Activated CD8-positive, alpha-beta memory T cell treated with anti-CD3 and anti-CD28 coated beads for 4 hours (primary cell): ENCODE data around the gene PLD2.
"Not testable (repeated sequence)": the region's sequence is repeated elsewhere in the genome, so short reads cannot be mapped to it uniquely, and the experiment has no call there.

Experiments used
- DNase-seq, 2 donors: peaks; one replicate each; pipeline ENCODE4 v3.0.0-alpha.2; 2020; ENCODE audit warnings: low read depth in 2 of 2

PLD2 gene

GRCh38 chr17:4789701-4789950, 17.3 kb upstream of the PLD2 start:
- no peak for DNase-seq

GRCh38 chr17:4789951-4790704, 16.8 kb upstream of the PLD2 start:
- DNase-seq: peak; percentile 63 to 65

GRCh38 chr17:4790705-4791088, 16.3 kb upstream of the PLD2 start:
- DNase-seq: no peak

GRCh38 chr17:4795168-4795567, 11.8 kb upstream of the PLD2 start:
- DNase-seq: no peak

GRCh38 chr17:4796552-4796920, 10.4 kb upstream of the PLD2 start:
- no peak for DNase-seq

GRCh38 chr17:4800462-4801196, 6.3 kb upstream of the PLD2 start:
- no peak for DNase-seq

- no peak for DNase-seq
Observed at GRCh38 chr17:4802228-4802627, 4.7 kb upstream of the PLD2 start, which contains the start of gene C17orf114. Gene C17orf114, minus strand, starts transcription at chr17:4802328.

- no peak for DNase-seq
Observed at GRCh38 chr17:4806456-4806776, 536 bp upstream of the PLD2 start.

GRCh38 chr17:4807605-4808377, 839 bp downstream of the PLD2 start:
- no peak for DNase-seq

GRCh38 chr17:4808378-4808767, 1.4 kb downstream of the PLD2 start:
- no peak for DNase-seq

- DNase-seq: no peak
Observed at GRCh38 chr17:4810696-4811290, 3.8 kb downstream of the PLD2 start.

GRCh38 chr17:4811471-4811870, 4.5 kb downstream of the PLD2 start:
- no peak for DNase-seq

- DNase-seq: no peak
Observed at GRCh38 chr17:4812690-4813089, 5.7 kb downstream of the PLD2 start.

GRCh38 chr17:4815043-4815675, 8.2 kb downstream of the PLD2 start:
- DNase-seq: no peak

- DNase-seq: no peak
Observed at GRCh38 chr17:4816826-4817225, 9.9 kb downstream of the PLD2 start.

- no peak for DNase-seq
Observed at GRCh38 chr17:4818276-4818675, 11.3 kb downstream of the PLD2 start.

- no peak for DNase-seq
Observed at GRCh38 chr17:4822835-4823234, 15.9 kb downstream of the PLD2 start.

- no peak for DNase-seq
Observed at GRCh38 chr17:4823373-4824089, 16.6 kb downstream of the PLD2 start.

GRCh38 chr17:4827399-4827798, 20.4 kb downstream of the PLD2 start:
- DNase-seq: no peak

- DNase-seq: not testable (repeated sequence)
Observed at GRCh38 chr17:4832829-4833177, 25.9 kb downstream of the PLD2 start.

- peak; percentile 79 to 81 for DNase-seq
Observed at GRCh38 chr17:4833178-4833940, 26.4 kb downstream of the PLD2 start, which contains the start of gene MINK1. Gene MINK1, plus strand, starts transcription at chr17:4833340. Its CDS starts 244 bp downstream, at chr17:4833584.
